Hepatocyte (in vitro differentiated cells): ENCODE measurements around the gene STIP1. TPM values are rescaled to one million over a fixed set of nuclear protein-coding genes. Genes with fewer than 3 reads are reported as not detected.

Experiments
- DNase-seq: peaks from one replicate; pipeline ENCODE4 v3.0.0-alpha.2; 2016; ENCODE audit warnings: low spot score
- H2AFZ ChIP-seq: fragments of 200-600 bp; sonication (generic); 2 replicates; pipeline ENCODE4 v1.6.0; 2016; ENCODE audit warnings: antibody characterized with exemption, mild to moderate bottlenecking
- H3K27ac ChIP-seq: fragments of 200-600 bp; sonication (generic); 2 replicates; pipeline ENCODE4 v1.5.1; 2016; ENCODE audit warnings: mild to moderate bottlenecking
- H3K27me3 ChIP-seq: fragments of 200-600 bp; sonication (generic); 2 replicates; pipeline ENCODE4 v1.6.1; 2016
- H3K36me3 ChIP-seq: fragments of 200-600 bp; sonication (generic); replicated peaks from 2 replicates; pipeline ENCODE4 v1.5.1; 2016; ENCODE audit warnings: low read depth; ENCODE audit not compliant: insufficient read depth
- H3K4me1 ChIP-seq: fragments of 200-600 bp; sonication (generic); 2 replicates; pipeline ENCODE4 v1.5.1; 2016; ENCODE audit warnings: mild to moderate bottlenecking, moderate library complexity; ENCODE audit not compliant: insufficient read depth
- H3K4me2 ChIP-seq: fragments of 200-600 bp; sonication (generic); 2 replicates; pipeline ENCODE4 v1.6.0; 2016
- H3K4me3 ChIP-seq: fragments of 200-600 bp; sonication (generic); 2 replicates; pipeline ENCODE4 v1.5.1; 2016; ENCODE audit warnings: mild to moderate bottlenecking
- H3K79me2 ChIP-seq: fragments of 200-600 bp; sonication (generic); 2 replicates; pipeline ENCODE4 v1.6.0; 2017; ENCODE audit warnings: mild to moderate bottlenecking
- H3K9me2 ChIP-seq: fragments of 200-600 bp; sonication (generic); replicated peaks from 2 replicates; pipeline ENCODE4 v1.6.0; 2017; ENCODE audit warnings: mild to moderate bottlenecking; ENCODE audit not compliant: insufficient read depth
- H3K9me3 ChIP-seq: fragments of 200-600 bp; sonication (generic); 2 replicates; pipeline ENCODE4 v1.5.1; 2016; ENCODE audit warnings: low read depth, mild to moderate bottlenecking
- H4K20me1 ChIP-seq: fragments of 200-600 bp; sonication (generic); 2 replicates; pipeline ENCODE4 v1.6.0; 2016; ENCODE audit warnings: mild to moderate bottlenecking; ENCODE audit not compliant: insufficient read depth, poor library complexity, severe bottlenecking
- CTCF ChIP-seq: fragments of 200-600 bp; sonication (generic); IDR thresholded peaks from 2 replicates; pipeline ENCODE4 v1.5.1; 2016; ENCODE audit warnings: antibody characterized with exemption, mild to moderate bottlenecking; ENCODE audit not compliant: poor library complexity
- EZH2 ChIP-seq: fragments of 200-600 bp; sonication (generic); IDR thresholded peaks from 2 replicates; pipeline ENCODE4 v1.6.1; 2016; ENCODE audit warnings: antibody characterized with exemption, mild to moderate bottlenecking, borderline replicate concordance
- EZH2phosphoT487 ChIP-seq: fragments of 200-600 bp; sonication (generic); IDR thresholded peaks from one replicate; pipeline ENCODE4 v1.6.1; 2018; ENCODE audit warnings: antibody characterized with exemption, mild to moderate bottlenecking, low read depth, moderate library complexity; ENCODE audit not compliant: unreplicated experiment, severe bottlenecking
- WGBS: methylation state at CpG from one replicate; pipeline ENCODE4 v1.1.6; 2016; ENCODE audit warnings: low lambda C conversion rate; ENCODE audit errors: missing lambda C conversion rate; 5-methylcytosine and 5-hydroxymethylcytosine counted together
- polyA plus RNA-seq: library from polyadenylated mRNA; unstranded; fragments of >200 nt; fragmentation: Nextera tagmentation; extraction: Ambion mirVana; gene quantifications from 2 replicates; pipeline ENCODE4 v1.2.1, GENCODE V29; 2016
- total RNA-seq: library from RNA; depleted of rRNA; stranded (reverse); fragments of >200 nt; gene quantifications from 2 replicates; pipeline ENCODE4 v1.2.3, GENCODE V29; 2014

Gene STIP1
- total and polyA plus RNA-seq, 2 experiments from 2014 or later = 113 to 131 TPM

GRCh38 chr11:64234647-64235379 lies 48.8 kb downstream of the STIP1 start:
- peak overlapping the region; percentile 87 for H3K4me3 ChIP-seq
- TF ChIP-seq EZH2phosphoT487 = no peak
- TF ChIP-seq CTCF = no peak
- TF ChIP-seq EZH2 = no peak
- H3K27me3 ChIP-seq = no peaks in the 10 kb centered on the region
- H3K9me2 ChIP-seq = no peaks in the 10 kb centered on the region
- peaks cover 24% of the 10 kb centered on the region for H3K79me2 ChIP-seq
- no peak overlapping the region for H2AFZ ChIP-seq
- H3K36me3 ChIP-seq = no peaks in the 10 kb centered on the region
- peaks cover 10% of the 10 kb centered on the region for H4K20me1 ChIP-seq
- H3K9me3 ChIP-seq = no peaks in the 10 kb centered on the region
- peak overlapping the region; percentile 76 for H3K27ac ChIP-seq
- peak overlapping the region; percentile 97 for H3K4me2 ChIP-seq
- peak; percentile 82 for DNase-seq
- WGBS = 7% methylated on average over 28 of the region's 80 CpGs
- H3K4me1 ChIP-seq = peaks cover 8% of the 10 kb centered on the region

GRCh38 chr11:64235437-64236161 lies 49.6 kb downstream of the STIP1 start:
- Histone ChIP-seq H2AFZ (no peak overlapping the region), H3K27ac (no peak overlapping the region), H4K20me1 (peaks cover 10% of the 10 kb centered on the region), H3K4me3 (peak overlapping the region; percentile 87), H3K9me3 (no peaks in the 10 kb centered on the region), H3K9me2 (no peaks in the 10 kb centered on the region), H3K4me2 (peak overlapping the region; percentile 97), H3K36me3 (no peaks in the 10 kb centered on the region), H3K79me2 (peaks cover 24% of the 10 kb centered on the region), H3K27me3 (no peaks in the 10 kb centered on the region), H3K4me1 (peaks cover 14% of the 10 kb centered on the region)
- 92% methylated on average over 11 of the region's 12 CpGs for WGBS
- no peak for DNase-seq
- TF ChIP-seq EZH2phosphoT487 (no peak), EZH2 (no peak), CTCF (no peak)

GRCh38 chr11:64237484-64237951 lies 51.5 kb downstream of the STIP1 start:
- WGBS = 66% methylated on average over 12 of the region's 12 CpGs
- Histone ChIP-seq H3K36me3 (no peaks in the 10 kb centered on the region), H3K79me2 (peaks cover 21% of the 10 kb centered on the region), H3K27me3 (no peaks in the 10 kb centered on the region), H3K4me2 (peak overlapping the region; percentile 35), H3K9me3 (no peaks in the 10 kb centered on the region), H3K9me2 (no peaks in the 10 kb centered on the region), H2AFZ (no peak overlapping the region), H3K4me1 (peaks cover 18% of the 10 kb centered on the region), H3K27ac (peak overlapping the region; percentile 52), H3K4me3 (no peak overlapping the region), H4K20me1 (peaks cover 10% of the 10 kb centered on the region)
- peak; percentile 74 for DNase-seq
- no peak for TF ChIP-seq EZH2
- TF ChIP-seq EZH2phosphoT487 = no peak
- TF ChIP-seq CTCF = no peak
